K562 (cell line): Measurements from ENCODE around the gene SNRPF. TPM values are rescaled to one million over a fixed set of nuclear protein-coding genes. Genes with fewer than 3 reads are reported as not detected.

Experiments
- ATAC-seq: fragments of 200-7000 bp; cut with Tn5 transposase; 3 replicates; pipeline ENCODE4 v1.9.1; 2020; ENCODE audit warnings: moderate library complexity
- BruUV-seq: library from RNA; stranded (reverse); fragments of 400-500 nt; replicated peaks from 2 replicates; lab custom pipeline; 2021; lab: Mats Ljungman, UMichigan
- CTCF ChIA-PET: fragments of 300-600 bp; formaldehyde crosslinking; extraction: SDS; loops from one replicate; lab custom pipeline; 2021; ENCODE audit warnings: low intra/inter-chr PET ratio; lab: Yijun Ruan, JAX
- POLR2A ChIA-PET: fragments of 300-600, 350-650 bp; sonication (Branson Sonifier 250); formaldehyde crosslinking; extraction: SDS; loops from one replicate; lab custom pipeline; 2021; ENCODE audit warnings: antibody characterized with exemption, inconsistent platforms; lab: Yijun Ruan, JAX
- DNase-seq, 4 experiments: peaks; one replicate each; pipeline versions ENCODE4 v3.0.0 to v3.0.0-alpha.2; 2011 to 2018; ENCODE audit warnings: low spot score in 3 of 4, mixed read lengths in 3 of 4; ENCODE audit errors: extremely low read depth in 1 of 4
- FAIRE-seq: peaks from 2 replicates; lab custom pipeline; 2011; peaks lifted over from hg19 to GRCh38; lab: Jason Lieb, UNC
- H2AFZ ChIP-seq: 2 replicates; pipeline ENCODE4 v1.6.0; 2011; ENCODE audit warnings: low read depth, low read length, control low read depth, inconsistent platforms
- H3K27ac ChIP-seq: fragments of 200-600 bp; 3 replicates; pipeline ENCODE4 v1.8.0; 2011; ENCODE audit warnings: low read depth, mild to moderate bottlenecking, control low read depth, inconsistent platforms, low read length, moderate library complexity, mixed read lengths; ENCODE audit errors: extremely low read depth
- H3K27me3 ChIP-seq, 2 experiments: fragments of 300-600 bp in 1 of 2; 2 replicates in 1 of 2; 3 replicates in 1 of 2; pipeline versions ENCODE4 v1.6.0 to v1.8.0; 2011; ENCODE audit warnings: inconsistent platforms in 2 of 2, low read length in 2 of 2, mild to moderate bottlenecking in 1 of 2, mixed read lengths in 1 of 2, moderate library complexity in 1 of 2; ENCODE audit not compliant: control insufficient read depth in 2 of 2, insufficient read depth in 2 of 2
- H3K36me3 ChIP-seq: fragments of 300-600 bp; 3 replicates; pipeline ENCODE4 v1.8.0; 2011; ENCODE audit warnings: mild to moderate bottlenecking, low read length, inconsistent platforms; ENCODE audit not compliant: control insufficient read depth, insufficient read depth
- H3K4me1 ChIP-seq, 2 experiments: fragments of 200-600 bp in 1 of 2; replicated peaks in 1 of 2; 2 replicates in 1 of 2; 3 replicates in 1 of 2; pipeline versions ENCODE4 v1.5.1 to v1.8.0; 2011; ENCODE audit warnings: inconsistent platforms in 2 of 2, low read length in 2 of 2, mild to moderate bottlenecking in 1 of 2, mixed read lengths in 1 of 2, moderate library complexity in 1 of 2; ENCODE audit not compliant: control insufficient read depth in 2 of 2, insufficient read depth in 2 of 2
- H3K4me2 ChIP-seq: 2 replicates; pipeline ENCODE4 v1.6.1; 2011; ENCODE audit warnings: low read length, control low read depth, inconsistent platforms, mixed read lengths; ENCODE audit not compliant: insufficient read depth
- H3K4me3 ChIP-seq: fragments of 200-600 bp; sonication (generic), shearing (Covaris generic); 2 replicates; pipeline ENCODE4 v1.5.1; 2016; ENCODE audit warnings: control low read depth, inconsistent platforms
- H3K79me2 ChIP-seq: fragments of 200-600 bp; 3 replicates; pipeline ENCODE4 v1.8.0; 2011; ENCODE audit warnings: low read length, inconsistent platforms; ENCODE audit not compliant: control insufficient read depth, insufficient read depth
- H3K9ac ChIP-seq, 2 experiments: 2 replicates each; pipeline versions ENCODE4 v1.6.0 to v1.6.1; 2011; ENCODE audit warnings: low read depth in 2 of 2, low read length in 2 of 2, control low read depth in 1 of 2, inconsistent platforms in 1 of 2, mild to moderate bottlenecking in 1 of 2, mixed read lengths in 1 of 2; ENCODE audit not compliant: insufficient read depth in 1 of 2
- H3K9me1 ChIP-seq: one replicate; pipeline ENCODE4 v1.6.0; 2011; ENCODE audit warnings: inconsistent platforms, mild to moderate bottlenecking, low read length, moderate library complexity; ENCODE audit not compliant: control insufficient read depth, insufficient read depth
- H3K9me3 ChIP-seq: replicated peaks from 2 replicates; pipeline ENCODE4 v1.5.1; 2011; ENCODE audit warnings: low read depth, low read length, inconsistent platforms; ENCODE audit not compliant: control insufficient read depth, insufficient read depth
- H4K20me1 ChIP-seq: replicated peaks from 2 replicates; pipeline ENCODE4 v1.6.1; 2011; ENCODE audit warnings: low read length, inconsistent platforms, mixed read lengths; ENCODE audit not compliant: control insufficient read depth, insufficient read depth
- GABPA ChIP-seq: fragments of 200-800 bp; sonication (Bioruptor generic); conservative IDR thresholded peaks from 2 replicates; pipeline ENCODE4 v1.6.1; 2016; ENCODE audit warnings: low read depth, missing genetic modification characterization, missing compliant biosample characterization
- MCM2 ChIP-seq: fragments of 450-650 bp; IDR thresholded peaks from 2 replicates; pipeline ENCODE4 v1.6.1; 2017; ENCODE audit warnings: low read depth, mild to moderate bottlenecking
- PHF8 ChIP-seq: fragments of 200-600 bp; sonication (generic); IDR thresholded peaks from 2 replicates; pipeline ENCODE4 v1.6.1; 2012; ENCODE audit warnings: mixed run types, mild to moderate bottlenecking, inconsistent platforms, low read length, moderate library complexity, borderline replicate concordance
- PPARD ChIP-seq: fragments of 250-450 bp; sonication (Bioruptor Pico); IDR thresholded peaks from 2 replicates; pipeline ENCODE4 v1.8.0; 2022; ENCODE audit warnings: inconsistent platforms, mild to moderate bottlenecking, moderate library complexity
- ZNF146 ChIP-seq: IDR thresholded peaks from one replicate; pipeline ENCODE4 v1.6.1; 2018; ENCODE audit warnings: missing compliant biosample characterization; ENCODE audit not compliant: unreplicated experiment
- WGBS: fragments of 100-300 bp; shearing (Covaris generic); methylation state at CpG from one replicate; pipeline ENCODE4 v1.1.6; 2016; ENCODE audit warnings: low coverage, mixed read lengths; ENCODE audit not compliant: insufficient coverage; ENCODE audit errors: missing lambda C conversion rate; 5-methylcytosine and 5-hydroxymethylcytosine counted together
- in situ Hi-C: fragments of 300-500 bp; cut with MboI; formaldehyde crosslinking; loops from 4 replicates; pipeline ENCODE4 v1.15.0; 2018; ENCODE audit warnings: inconsistent platforms, mixed read lengths
- intact Hi-C: fragments of 100-400 bp; cut with micrococcal nuclease; formaldehyde crosslinking; loops from 2 replicates; pipeline ENCODE4 v1.14.2; 2022
- polyA plus RNA-seq, 8 experiments: library from polyadenylated mRNA; depleted of rRNA in 4 of 8; stranded (reverse) in 5 of 8; unstranded in 3 of 8; fragments of >200 nt; fragmentation: Nextera tagmentation in 2 of 8; fragmentation: Illumina TruSeq in 1 of 8; extraction: Ambion mirVana in 2 of 8; extraction: Trizol in 1 of 8; gene quantifications; 2 replicates each; pipeline versions ENCODE4 v1.2.1 to v1.2.3, GENCODE V29; 2011 to 2014; ENCODE audit warnings: inconsistent platforms in 1 of 8, missing spikeins in 1 of 8
- total RNA-seq, 7 experiments: library from RNA; depleted of rRNA in 6 of 7; stranded (reverse); fragments of >200 nt in 6 of 7; fragmentation: Illumina TruSeq in 2 of 7; extraction: Trizol in 2 of 7; gene quantifications; 2 replicates each; pipeline versions ENCODE4 v1.2.1 to v1.2.3, GENCODE V29; 2011 to 2021; ENCODE audit warnings: low replicate concordance in 1 of 7
- TF ChIP-seq, protein P1 (sequence below): sonication (generic); formaldehyde crosslinking; IDR thresholded peaks from 2 replicates; pipeline ENCODE4 v1.8.1; 2023; ENCODE audit warnings: mild to moderate bottlenecking, missing genetic modification reagents
- TF ChIP-seq, protein P2 (sequence below): fragments of 250-450 bp; sonication (Bioruptor Pico); IDR thresholded peaks from 2 replicates; pipeline ENCODE4 v1.5.0; 2021
- TF ChIP-seq, protein P3 (sequence below): fragments of 250-450 bp; sonication (Bioruptor Pico); IDR thresholded peaks from 2 replicates; pipeline ENCODE4 v1.5.0; 2020; ENCODE audit warnings: mild to moderate bottlenecking, borderline replicate concordance
- TF ChIP-seq, protein P4 (sequence below): fragments of 450-650 bp; IDR thresholded peaks from 2 replicates; pipeline ENCODE4 v1.6.1; 2017; ENCODE audit warnings: antibody characterized with exemption, mild to moderate bottlenecking

SNRPF gene
- total and polyA plus RNA-seq, 9 of the 15 experiments (the other 6 are each of a cell fraction or from before 2014, with no cell fraction given): 37.9 to 205 (median 93.6) TPM

DNA sequence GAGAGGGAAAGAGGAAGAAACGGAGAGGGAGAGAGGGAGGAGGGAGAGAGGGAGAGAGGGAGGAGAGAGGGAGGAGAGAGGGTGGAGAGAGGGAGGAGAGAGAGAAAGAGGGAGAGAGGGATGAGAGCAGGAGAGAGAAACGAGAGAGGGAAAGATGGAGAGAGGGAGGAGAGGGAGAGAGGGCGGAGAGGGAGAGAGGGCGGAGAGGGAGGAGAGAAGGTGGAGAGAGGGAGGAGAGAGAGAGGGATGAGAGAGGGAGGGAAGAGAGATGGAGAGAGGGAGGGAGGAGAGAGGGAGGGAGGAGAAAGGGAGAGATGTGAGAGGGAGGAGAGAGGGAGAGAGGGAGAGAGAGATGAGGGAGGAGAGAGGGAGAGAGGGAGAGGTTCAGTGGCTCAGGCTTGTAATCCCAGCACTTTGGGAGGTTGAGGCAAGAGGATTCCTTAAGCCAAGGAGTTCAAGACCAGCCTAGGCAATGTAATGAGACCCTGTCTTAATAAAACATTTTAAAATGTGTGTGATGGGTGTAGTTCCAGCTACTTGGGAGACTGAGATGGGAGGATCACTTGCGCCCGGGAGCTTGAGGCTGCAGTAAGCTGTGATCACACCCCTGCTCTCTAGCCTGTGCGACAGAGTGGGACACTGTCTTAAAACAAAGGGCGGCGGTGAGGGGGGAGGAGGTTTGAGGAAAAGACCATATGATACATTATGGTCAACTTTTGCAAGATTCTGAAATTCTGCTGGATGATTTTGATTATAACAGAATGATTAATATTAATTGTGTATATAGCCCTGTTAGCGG is 21.3 kb upstream of the SNRPF start:
- Histone ChIP-seq H3K9me3 (no peaks in the 10 kb centered on the region), H3K4me3 (no peak overlapping the region), H2AFZ (no peak overlapping the region), H3K27me3 (peaks cover under 1 to 12% of the 10 kb centered on the region in 2 experiments; a peak in 4 of 5 replicates), H3K4me2 (no peak overlapping the region), H3K9me1 (no peaks in the 10 kb centered on the region), H3K9ac (no peak overlapping the region), H4K20me1 (no peaks in the 10 kb centered on the region), H3K36me3 (no peaks in the 10 kb centered on the region), H3K79me2 (no peaks in the 10 kb centered on the region), H3K27ac (no peak overlapping the region), H3K4me1 (no peaks in the 10 kb centered on the region)
- POLR2A ChIA-PET: interaction anchor here (0.6 kb wide), 1 partner anchor 202 kb away, joined by 3 read pairs; no protein-coding TSS in a partner anchor
- CTCF ChIA-PET: no interaction called here
- no TSS peak for BruUV-seq
- FAIRE-seq (no peak), ATAC-seq (peak; percentile 53; the same call in 1 of the 3 replicates), DNase-seq (no peak)
- intact Hi-C loops: no loop called here
- in situ Hi-C loops: no loop called here
- WGBS: 1% methylated on average over 7 of the region's 10 CpGs
- TF ChIP-seq GABPA: no peak
- TF ChIP-seq, protein P1, sequence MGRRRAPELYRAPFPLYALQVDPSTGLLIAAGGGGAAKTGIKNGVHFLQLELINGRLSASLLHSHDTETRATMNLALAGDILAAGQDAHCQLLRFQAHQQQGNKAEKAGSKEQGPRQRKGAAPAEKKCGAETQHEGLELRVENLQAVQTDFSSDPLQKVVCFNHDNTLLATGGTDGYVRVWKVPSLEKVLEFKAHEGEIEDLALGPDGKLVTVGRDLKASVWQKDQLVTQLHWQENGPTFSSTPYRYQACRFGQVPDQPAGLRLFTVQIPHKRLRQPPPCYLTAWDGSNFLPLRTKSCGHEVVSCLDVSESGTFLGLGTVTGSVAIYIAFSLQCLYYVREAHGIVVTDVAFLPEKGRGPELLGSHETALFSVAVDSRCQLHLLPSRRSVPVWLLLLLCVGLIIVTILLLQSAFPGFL (CRISPR knock-in tag): no peak
- TF ChIP-seq, protein P2, sequence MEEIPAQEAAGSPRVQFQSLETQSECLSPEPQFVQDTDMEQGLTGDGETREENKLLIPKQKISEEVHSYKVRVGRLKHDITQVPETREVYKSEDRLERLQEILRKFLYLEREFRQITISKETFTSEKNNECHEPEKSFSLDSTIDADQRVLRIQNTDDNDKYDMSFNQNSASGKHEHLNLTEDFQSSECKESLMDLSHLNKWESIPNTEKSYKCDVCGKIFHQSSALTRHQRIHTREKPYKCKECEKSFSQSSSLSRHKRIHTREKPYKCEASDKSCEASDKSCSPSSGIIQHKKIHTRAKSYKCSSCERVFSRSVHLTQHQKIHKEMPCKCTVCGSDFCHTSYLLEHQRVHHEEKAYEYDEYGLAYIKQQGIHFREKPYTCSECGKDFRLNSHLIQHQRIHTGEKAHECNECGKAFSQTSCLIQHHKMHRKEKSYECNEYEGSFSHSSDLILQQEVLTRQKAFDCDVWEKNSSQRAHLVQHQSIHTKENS: no peak
- no peak for TF ChIP-seq PPARD (CRISPR knock-in tag)
- TF ChIP-seq, protein P3, sequence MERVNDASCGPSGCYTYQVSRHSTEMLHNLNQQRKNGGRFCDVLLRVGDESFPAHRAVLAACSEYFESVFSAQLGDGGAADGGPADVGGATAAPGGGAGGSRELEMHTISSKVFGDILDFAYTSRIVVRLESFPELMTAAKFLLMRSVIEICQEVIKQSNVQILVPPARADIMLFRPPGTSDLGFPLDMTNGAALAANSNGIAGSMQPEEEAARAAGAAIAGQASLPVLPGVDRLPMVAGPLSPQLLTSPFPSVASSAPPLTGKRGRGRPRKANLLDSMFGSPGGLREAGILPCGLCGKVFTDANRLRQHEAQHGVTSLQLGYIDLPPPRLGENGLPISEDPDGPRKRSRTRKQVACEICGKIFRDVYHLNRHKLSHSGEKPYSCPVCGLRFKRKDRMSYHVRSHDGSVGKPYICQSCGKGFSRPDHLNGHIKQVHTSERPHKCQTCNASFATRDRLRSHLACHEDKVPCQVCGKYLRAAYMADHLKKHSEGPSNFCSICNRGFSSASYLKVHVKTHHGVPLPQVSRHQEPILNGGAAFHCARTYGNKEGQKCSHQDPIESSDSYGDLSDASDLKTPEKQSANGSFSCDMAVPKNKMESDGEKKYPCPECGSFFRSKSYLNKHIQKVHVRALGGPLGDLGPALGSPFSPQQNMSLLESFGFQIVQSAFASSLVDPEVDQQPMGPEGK: no peak
- no peak for TF ChIP-seq PHF8
- no peak for TF ChIP-seq MCM2
- TF ChIP-seq, protein P4, sequence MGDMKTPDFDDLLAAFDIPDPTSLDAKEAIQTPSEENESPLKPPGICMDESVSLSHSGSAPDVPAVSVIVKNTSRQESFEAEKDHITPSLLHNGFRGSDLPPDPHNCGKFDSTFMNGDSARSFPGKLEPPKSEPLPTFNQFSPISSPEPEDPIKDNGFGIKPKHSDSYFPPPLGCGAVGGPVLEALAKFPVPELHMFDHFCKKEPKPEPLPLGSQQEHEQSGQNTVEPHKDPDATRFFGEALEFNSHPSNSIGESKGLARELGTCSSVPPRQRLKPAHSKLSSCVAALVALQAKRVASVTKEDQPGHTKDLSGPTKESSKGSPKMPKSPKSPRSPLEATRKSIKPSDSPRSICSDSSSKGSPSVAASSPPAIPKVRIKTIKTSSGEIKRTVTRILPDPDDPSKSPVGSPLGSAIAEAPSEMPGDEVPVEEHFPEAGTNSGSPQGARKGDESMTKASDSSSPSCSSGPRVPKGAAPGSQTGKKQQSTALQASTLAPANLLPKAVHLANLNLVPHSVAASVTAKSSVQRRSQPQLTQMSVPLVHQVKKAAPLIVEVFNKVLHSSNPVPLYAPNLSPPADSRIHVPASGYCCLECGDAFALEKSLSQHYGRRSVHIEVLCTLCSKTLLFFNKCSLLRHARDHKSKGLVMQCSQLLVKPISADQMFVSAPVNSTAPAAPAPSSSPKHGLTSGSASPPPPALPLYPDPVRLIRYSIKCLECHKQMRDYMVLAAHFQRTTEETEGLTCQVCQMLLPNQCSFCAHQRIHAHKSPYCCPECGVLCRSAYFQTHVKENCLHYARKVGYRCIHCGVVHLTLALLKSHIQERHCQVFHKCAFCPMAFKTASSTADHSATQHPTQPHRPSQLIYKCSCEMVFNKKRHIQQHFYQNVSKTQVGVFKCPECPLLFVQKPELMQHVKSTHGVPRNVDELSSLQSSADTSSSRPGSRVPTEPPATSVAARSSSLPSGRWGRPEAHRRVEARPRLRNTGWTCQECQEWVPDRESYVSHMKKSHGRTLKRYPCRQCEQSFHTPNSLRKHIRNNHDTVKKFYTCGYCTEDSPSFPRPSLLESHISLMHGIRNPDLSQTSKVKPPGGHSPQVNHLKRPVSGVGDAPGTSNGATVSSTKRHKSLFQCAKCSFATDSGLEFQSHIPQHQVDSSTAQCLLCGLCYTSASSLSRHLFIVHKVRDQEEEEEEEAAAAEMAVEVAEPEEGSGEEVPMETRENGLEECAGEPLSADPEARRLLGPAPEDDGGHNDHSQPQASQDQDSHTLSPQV: no peak
- no peak for TF ChIP-seq ZNF146 (CRISPR knock-in tag)
